HEK293T (cell line): ENCODE results near the gene EIF2S3.

Experiments
- CTCF ChIA-PET: fragments of 350-600 bp; formaldehyde crosslinking; extraction: SDS; loops from one replicate; lab custom pipeline; 2021; ENCODE audit warnings: antibody characterized with exemption, inconsistent platforms; lab: Yijun Ruan, JAX
- POLR2A ChIA-PET: fragments of 350-600 bp; formaldehyde crosslinking; extraction: SDS; loops from one replicate; lab custom pipeline; 2020; ENCODE audit warnings: antibody characterized with exemption, inconsistent platforms; lab: Yijun Ruan, JAX
- DNase-seq: peaks from one replicate; pipeline ENCODE4 v3.0.0; 2012; ENCODE audit warnings: mixed read lengths; ENCODE audit errors: extremely low spot score
- ARNT ChIP-seq: fragments of 450-650 bp; IDR thresholded peaks from 2 replicates; pipeline ENCODE4 v1.6.1; 2017; ENCODE audit warnings: mild to moderate bottlenecking
- BHLHE40 ChIP-seq: fragments of 450-650 bp; IDR thresholded peaks from 2 replicates; pipeline ENCODE4 v1.6.1; 2016; ENCODE audit warnings: mild to moderate bottlenecking, moderate library complexity, borderline replicate concordance
- CTBP1 ChIP-seq: fragments of 450-650 bp; IDR thresholded peaks from 2 replicates; pipeline ENCODE4 v1.6.1; 2016; ENCODE audit warnings: borderline replicate concordance
- ELF4 ChIP-seq: fragments of 450-650 bp; IDR thresholded peaks from 2 replicates; pipeline ENCODE4 v1.6.1; 2017; ENCODE audit warnings: antibody characterized with exemption
- FOXA1 ChIP-seq: fragments of 450-650 bp; IDR thresholded peaks from 2 replicates; pipeline ENCODE4 v1.6.1; 2016; ENCODE audit warnings: mild to moderate bottlenecking
- FOXK2 ChIP-seq: fragments of 450-650 bp; IDR thresholded peaks from 2 replicates; pipeline ENCODE4 v1.6.1; 2016; ENCODE audit warnings: mild to moderate bottlenecking
- FOXM1 ChIP-seq: fragments of 450-650 bp; IDR thresholded peaks from 2 replicates; pipeline ENCODE4 v1.6.1; 2017; ENCODE audit warnings: mild to moderate bottlenecking, borderline replicate concordance
- HDGF ChIP-seq: fragments of 450-650 bp; IDR thresholded peaks from 2 replicates; pipeline ENCODE4 v1.6.1; 2017; ENCODE audit warnings: antibody characterized with exemption, borderline replicate concordance
- L3MBTL2 ChIP-seq: fragments of 450-650 bp; conservative IDR thresholded peaks from 2 replicates; pipeline ENCODE4 v1.6.1; 2016; ENCODE audit warnings: mild to moderate bottlenecking
- LEF1 ChIP-seq: fragments of 450-650 bp; IDR thresholded peaks from 2 replicates; pipeline ENCODE4 v1.6.1; 2017; ENCODE audit warnings: mild to moderate bottlenecking, borderline replicate concordance
- NFRKB ChIP-seq: fragments of 450-650 bp; IDR thresholded peaks from 2 replicates; pipeline ENCODE4 v1.6.1; 2016; ENCODE audit warnings: mild to moderate bottlenecking, moderate library complexity
- PKNOX1 ChIP-seq: fragments of 450-650 bp; IDR thresholded peaks from 2 replicates; pipeline ENCODE4 v1.6.1; 2016
- SP1 ChIP-seq: fragments of 450-650 bp; IDR thresholded peaks from 2 replicates; pipeline ENCODE4 v1.6.1; 2017
- SUZ12 ChIP-seq: fragments of 450-650 bp; IDR thresholded peaks from 2 replicates; pipeline ENCODE4 v1.6.1; 2016; ENCODE audit warnings: mild to moderate bottlenecking
- TARDBP ChIP-seq: fragments of 450-650 bp; IDR thresholded peaks from 2 replicates; pipeline ENCODE4 v1.6.1; 2016
- ZNF384 ChIP-seq: fragments of 450-650 bp; IDR thresholded peaks from 2 replicates; pipeline ENCODE4 v1.6.1; 2016

Gene EIF2S3

GRCh38 chrX:24098932-24099331 is 44.2 kb downstream of the EIF2S3 start:
- TF ChIP-seq ZNF384 (0 out of 2 replicates have a peak, but pooled peaks have one; percentile 22), HDGF (no peak)
- CTCF ChIA-PET = no interaction called here

GRCh38 chrX:24099394-24099793 is 44.6 kb downstream of the EIF2S3 start:
- no peak for DNase-seq
- POLR2A ChIA-PET = interaction anchor here (1.0 kb wide), 1 partner anchor 8 kb away, joined by 3 read pairs; no protein-coding TSS in a partner anchor
- TF ChIP-seq BHLHE40 = no peak
- no peak for TF ChIP-seq PKNOX1
- TF ChIP-seq ZNF384 = no peak
- no peak for TF ChIP-seq ARNT
- no peak for TF ChIP-seq NFRKB
- no peak for TF ChIP-seq SUZ12
- no peak for TF ChIP-seq HDGF
- no peak for TF ChIP-seq CTBP1
- no peak for TF ChIP-seq TARDBP
- no peak for TF ChIP-seq FOXK2
- TF ChIP-seq FOXA1 = no peak
- no peak for TF ChIP-seq ELF4
- CTCF ChIA-PET = interaction anchor here (0.5 kb wide), 1 partner anchor 45 kb away, joined by 4 read pairs; no protein-coding TSS in a partner anchor

More at GRCh38 chrX:24098932-24099331, 44.2 kb downstream of the EIF2S3 start:
- no peak for DNase-seq
- POLR2A ChIA-PET = no interaction called here

- ChIA-PET CTCF (no interaction called here), POLR2A (no interaction called here)
- TF ChIP-seq FOXK2 (no peak), CTBP1 (no peak), FOXM1 (no peak), FOXA1 (no peak), LEF1 (no peak), L3MBTL2 (no peak), NFRKB (no peak)
- DNase-seq = no peak
These were observed 46.0 kb downstream of the EIF2S3 start for GRCh38 chrX:24100713-24101112.

GRCh38 chrX:24110069-24110468 is 55.3 kb downstream of the EIF2S3 start:
- ChIA-PET CTCF (no interaction called here), POLR2A (no interaction called here)
- TF ChIP-seq SUZ12 (no peak), L3MBTL2 (no peak)
- no peak for DNase-seq

GRCh38 chrX:24113181-24113580 is 58.4 kb downstream of the EIF2S3 start:
- ChIA-PET CTCF (no interaction called here), POLR2A (no interaction called here)
- TF ChIP-seq SUZ12 = no peak
- no peak for TF ChIP-seq FOXA1
- no peak for TF ChIP-seq ELF4
- no peak for TF ChIP-seq SP1
- TF ChIP-seq CTBP1 = no peak
- TF ChIP-seq L3MBTL2 = no peak
- no peak for TF ChIP-seq LEF1
- no peak for TF ChIP-seq FOXK2
- TF ChIP-seq TARDBP = no peak
- no peak for TF ChIP-seq FOXM1
- DNase-seq = no peak

GRCh38 chrX:24117258-24117657 is 62.5 kb downstream of the EIF2S3 start:
- CTCF ChIA-PET = no interaction called here
- TF ChIP-seq HDGF = no peak
- no peak for TF ChIP-seq CTBP1
- no peak for TF ChIP-seq TARDBP
- no peak for TF ChIP-seq ZNF384
- no peak for TF ChIP-seq ELF4
- no peak for TF ChIP-seq ARNT
- no peak for TF ChIP-seq L3MBTL2
- TF ChIP-seq BHLHE40 = no peak
- TF ChIP-seq LEF1 = no peak
- TF ChIP-seq FOXM1 = no peak
- TF ChIP-seq FOXA1 = no peak
- no peak for DNase-seq
- POLR2A ChIA-PET = no interaction called here

- POLR2A ChIA-PET = interaction anchor here (1.1 kb wide), 1 partner anchor 22 kb away, joined by 3 read pairs; no protein-coding TSS in a partner anchor
- DNase-seq = no peak
- CTCF ChIA-PET = interaction anchor here (1.5 kb wide), 1 partner anchor 42 kb away, joined by 7 read pairs; no protein-coding TSS in a partner anchor
- TF ChIP-seq LEF1 (no peak), L3MBTL2 (no peak)
These were observed 69.6 kb downstream of the EIF2S3 start for GRCh38 chrX:24124244-24124799.

- DNase-seq = no peak
- POLR2A ChIA-PET = interaction anchor here (1.1 kb wide), 1 partner anchor 21 kb away, joined by 3 read pairs; no protein-coding TSS in a partner anchor
- CTCF ChIA-PET = interaction anchor here (0.6 to 0.8 kb wide), 2 partner anchors 18 to 165 kb away, joined by 3 to 6 read pairs; no protein-coding TSS in a partner anchor
- TF ChIP-seq HDGF (no peak), FOXM1 (no peak), ELF4 (no peak), FOXA1 (no peak), TARDBP (no peak), LEF1 (no peak), FOXK2 (no peak), BHLHE40 (no peak), ARNT (no peak)
These were observed 70.4 kb downstream of the EIF2S3 start for GRCh38 chrX:24125028-24125612.
